ENCODE measurements around the gene TOMM20.
"Not testable (repeated sequence)": the region's sequence is repeated elsewhere in the genome, so short reads cannot be mapped to it uniquely, and the experiment has no call there.

TOMM20 gene

DNA sequence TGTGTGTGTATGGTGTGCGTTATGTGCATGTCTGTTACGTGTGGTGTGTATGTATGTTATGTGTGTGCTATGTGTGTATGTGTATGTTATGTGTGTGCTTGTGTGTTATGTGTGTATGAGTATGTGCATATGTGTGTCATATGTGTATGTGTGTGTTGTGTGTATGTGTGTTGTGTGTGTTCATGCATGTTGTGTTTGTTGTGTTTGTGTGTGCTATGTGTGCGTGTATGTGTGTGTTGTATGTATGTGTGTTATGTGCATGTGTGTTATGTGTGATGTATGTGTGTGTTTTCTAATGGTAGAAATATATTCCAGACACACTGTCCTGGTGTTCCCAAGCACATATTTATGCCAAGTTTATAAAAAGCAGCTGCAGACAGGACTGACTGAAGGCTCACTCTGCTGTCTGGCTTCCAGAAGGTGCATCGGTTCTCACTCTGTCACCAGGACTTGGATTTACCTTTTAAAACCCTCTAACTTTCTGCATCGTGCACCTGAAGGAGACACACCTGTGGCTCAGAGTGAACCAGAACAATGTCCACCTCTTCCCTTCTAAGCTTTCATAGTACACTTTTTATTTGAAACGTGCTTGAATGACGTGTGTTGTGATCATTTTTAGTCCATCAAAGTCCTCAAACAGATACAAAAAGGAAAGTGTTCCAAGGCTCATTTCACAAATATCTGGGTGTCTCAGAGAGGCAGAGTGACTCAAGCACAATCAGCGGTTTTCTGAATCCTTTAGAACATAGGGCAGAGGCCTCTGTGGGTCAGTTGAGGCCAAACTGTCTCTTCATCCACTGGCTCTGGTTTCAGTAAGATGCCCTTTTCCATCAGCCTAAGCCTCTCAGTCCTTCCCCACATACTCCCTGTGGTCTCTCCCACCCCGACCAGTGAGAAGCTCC is 49.9 kb downstream of the TOMM20 start:
- no peak for DNase-seq (ENCODE audit: low read depth)

DNA sequence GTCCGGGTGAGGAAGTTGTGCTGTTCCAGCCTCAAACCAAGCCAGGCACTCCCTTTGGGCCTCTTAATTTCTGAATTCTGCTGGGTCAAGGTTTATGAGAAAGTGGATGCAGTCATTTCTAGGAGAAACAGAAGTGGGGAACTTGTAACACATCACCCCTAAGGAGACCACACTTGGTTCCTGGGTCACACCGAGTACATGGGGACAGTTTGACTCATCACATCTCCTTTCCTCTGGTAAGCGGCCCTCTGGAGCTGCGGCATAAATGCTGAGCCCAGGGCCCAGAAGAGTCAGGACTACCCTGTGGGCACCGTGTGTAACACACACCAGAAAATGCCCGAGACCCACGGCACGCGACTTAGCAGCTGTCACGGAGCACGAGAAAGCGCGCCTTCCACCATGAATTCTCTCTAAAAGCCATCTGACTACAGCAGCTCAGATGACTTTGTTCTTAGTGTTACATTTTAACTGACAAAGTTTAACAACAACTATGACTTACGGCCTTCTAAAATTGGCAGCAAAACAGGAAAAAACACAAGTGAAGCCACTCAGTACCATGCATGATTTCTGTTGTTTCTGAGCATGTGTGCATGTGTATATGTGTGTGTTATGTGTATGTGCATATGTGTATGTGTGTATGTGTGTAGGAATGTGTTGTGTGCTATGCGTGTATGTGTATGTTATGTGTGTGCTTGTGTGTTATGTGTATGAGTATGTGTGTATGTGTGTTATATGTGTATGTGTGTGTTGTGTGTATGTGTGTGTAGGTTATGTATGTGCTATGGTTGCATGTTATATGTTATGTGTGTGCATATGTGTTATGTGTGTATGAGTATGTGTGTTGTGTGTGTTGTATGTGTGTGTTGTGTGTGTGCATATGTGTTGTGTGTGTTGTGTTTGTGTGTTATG is 50.8 kb downstream of the TOMM20 start:
- DNase-seq (ENCODE audit: low read depth) = no peak

DNA sequence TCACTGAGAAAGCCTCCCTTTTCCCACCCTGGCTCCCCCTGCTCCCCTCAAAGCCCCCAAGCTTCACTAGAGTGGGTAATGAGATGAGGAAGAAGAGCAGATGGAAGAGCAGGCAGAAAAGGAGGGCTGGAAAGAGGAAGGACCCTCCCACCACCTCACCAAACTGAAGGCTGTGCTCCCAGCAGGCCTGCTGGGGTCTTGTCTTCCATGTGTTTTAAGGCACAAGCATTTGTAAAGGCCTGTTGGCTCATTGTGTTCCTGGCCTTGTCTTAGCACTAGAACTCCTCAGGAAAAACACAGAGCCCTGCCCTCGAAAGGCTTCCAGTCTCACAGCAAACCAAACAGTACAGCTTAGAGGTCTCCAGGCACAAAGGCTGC is 51.5 kb downstream of the TOMM20 start:
- DNase-seq (ENCODE audit: low read depth) = no peak

DNA sequence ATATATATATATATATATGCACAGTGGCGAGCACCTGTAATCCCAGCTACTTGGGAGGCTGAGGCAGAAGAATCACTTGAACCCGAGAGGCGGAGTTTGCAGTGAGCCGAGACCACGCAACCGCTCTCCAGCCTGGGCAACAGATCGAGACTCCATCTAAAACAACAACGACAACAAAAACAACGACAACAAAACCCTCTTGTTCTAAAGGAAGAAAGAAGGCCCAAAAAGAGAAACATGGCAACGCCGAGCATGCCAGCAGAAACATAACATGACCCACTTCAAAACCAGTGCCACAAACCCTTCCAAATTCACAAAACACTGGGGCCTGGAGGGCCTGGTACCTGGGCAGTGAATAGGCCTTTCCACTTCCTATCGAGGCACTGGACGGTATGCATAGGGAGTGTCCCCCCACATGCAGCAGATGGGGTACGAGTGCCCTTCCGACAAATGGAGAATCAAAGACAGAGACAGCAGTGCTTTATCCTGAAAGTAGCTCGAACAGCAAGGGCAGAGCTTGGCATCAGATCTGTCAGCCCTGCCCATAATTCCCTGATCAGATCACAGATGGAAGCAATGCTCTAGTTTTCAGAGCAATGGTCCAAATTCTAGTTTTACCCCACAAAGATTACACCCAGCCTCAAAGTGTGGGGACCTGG is 52.0 kb downstream of the TOMM20 start:
- no peak for DNase-seq (ENCODE audit: low read depth)

DNA sequence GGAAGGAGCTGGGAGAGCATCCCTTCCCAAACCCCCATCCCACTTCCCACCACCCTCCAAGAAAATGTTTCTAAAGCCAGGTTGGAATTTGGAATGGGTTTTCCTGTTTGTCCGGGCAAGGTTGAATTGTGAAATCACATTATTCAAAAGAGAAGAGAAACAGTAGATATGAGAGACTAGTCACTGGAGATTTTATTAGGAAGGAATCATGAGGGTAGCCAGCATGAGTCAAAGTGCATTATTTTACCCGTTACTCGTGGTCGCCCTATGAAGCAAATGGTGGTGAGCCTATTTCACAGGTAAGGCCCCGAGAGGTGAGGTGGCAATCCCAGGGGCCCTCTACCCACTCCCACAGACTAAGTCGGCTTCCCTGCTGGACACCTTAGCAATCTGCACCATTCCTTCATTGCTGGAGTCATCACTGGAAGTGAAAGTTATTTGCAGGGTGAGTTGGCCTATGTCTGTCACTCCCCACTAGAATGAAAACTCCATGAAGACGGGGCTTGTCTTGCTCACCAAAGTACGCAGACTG is 52.8 kb downstream of the TOMM20 start:
- no peak for DNase-seq (ENCODE audit: low read depth)

DNA sequence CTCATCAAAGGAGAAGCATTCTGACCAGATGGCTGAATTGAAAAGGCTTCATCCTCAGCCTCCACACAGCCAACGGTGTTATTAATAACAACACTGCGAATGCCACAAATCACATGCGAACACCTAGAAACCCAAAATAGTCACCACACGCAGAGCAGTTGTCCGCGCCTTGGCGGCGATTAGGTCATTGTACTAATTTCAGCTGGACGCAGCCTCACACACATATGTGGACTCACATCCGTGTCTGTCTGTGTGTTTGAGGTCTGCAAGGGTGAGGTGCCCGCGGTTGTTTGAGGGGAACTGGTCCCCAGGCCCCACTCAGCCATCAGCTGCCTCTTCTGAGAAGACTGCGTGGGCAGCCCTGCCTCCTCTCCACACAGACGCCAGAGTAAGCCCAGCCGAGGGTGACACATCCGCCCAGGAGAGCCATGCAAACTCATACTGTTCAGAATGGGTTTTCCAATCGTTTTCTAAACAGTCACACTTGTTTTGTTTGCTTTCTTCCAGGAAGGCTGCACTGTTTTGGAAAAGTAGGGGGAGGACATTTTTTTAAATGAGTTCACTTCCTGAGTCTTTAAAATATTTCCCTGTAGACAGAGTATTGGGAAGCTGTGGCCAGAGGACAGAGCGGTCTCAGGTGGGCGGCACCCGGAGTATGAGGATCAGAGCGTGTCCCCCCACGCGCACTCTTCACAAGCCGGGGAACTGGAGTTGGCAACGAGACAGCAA is 53.4 kb downstream of the TOMM20 start:
- DNase-seq (ENCODE audit: low read depth) = peak; percentile 38

DNA sequence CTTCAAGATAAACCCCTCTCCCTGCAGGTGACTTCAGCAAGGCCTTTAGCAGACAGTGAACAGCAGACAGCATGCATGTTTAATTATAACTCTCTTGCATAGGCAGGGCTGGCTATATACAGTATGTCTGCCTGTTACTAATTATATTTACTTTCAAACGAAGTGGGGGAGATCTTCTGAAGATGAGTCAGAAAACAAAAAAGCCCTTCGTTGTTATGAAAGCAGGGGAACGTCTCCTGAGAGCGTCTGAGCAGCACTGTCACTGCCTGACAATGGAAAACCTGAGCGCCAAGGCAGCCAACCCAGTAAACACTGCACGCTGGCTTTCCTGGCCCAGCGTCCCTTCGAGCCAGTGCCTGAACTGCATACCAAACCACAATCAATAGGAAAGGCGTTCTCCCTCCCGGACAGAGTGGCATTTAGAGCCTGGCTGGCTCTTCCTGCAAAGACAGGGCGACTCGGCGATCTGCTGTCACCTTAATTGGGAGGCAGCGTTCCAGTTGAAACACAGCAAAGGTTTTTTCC is 54.1 kb downstream of the TOMM20 start:
- DNase-seq (ENCODE audit: low read depth) = peak; percentile 17

DNA sequence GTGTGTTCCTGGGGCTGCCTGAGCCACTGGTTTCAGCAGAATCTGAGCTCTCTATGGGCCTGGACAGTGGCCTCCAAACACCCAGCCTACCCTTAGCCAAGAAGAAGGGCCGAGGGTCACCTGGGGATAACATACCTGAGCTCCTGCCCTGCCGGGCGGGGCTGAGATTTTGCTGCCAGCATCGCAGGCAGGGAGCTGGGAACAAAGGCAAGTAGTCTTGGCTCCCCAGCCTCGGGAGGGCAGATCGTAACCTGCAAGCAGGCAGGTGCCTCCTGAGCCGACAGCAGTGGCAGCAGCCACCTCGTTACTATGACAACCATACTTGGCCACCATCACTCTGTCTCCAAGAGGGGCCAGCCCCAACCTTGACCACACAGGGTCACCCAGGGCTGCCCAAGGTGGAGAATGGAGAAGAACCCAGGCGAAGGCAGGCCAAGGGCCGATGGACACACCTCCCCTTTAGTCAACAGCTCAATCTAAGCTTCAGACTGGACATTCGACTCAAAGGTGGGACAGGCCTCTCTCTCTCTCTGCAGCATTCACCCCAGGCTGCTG is 54.6 kb downstream of the TOMM20 start:
- DNase-seq (ENCODE audit: low read depth) = no peak

DNA sequence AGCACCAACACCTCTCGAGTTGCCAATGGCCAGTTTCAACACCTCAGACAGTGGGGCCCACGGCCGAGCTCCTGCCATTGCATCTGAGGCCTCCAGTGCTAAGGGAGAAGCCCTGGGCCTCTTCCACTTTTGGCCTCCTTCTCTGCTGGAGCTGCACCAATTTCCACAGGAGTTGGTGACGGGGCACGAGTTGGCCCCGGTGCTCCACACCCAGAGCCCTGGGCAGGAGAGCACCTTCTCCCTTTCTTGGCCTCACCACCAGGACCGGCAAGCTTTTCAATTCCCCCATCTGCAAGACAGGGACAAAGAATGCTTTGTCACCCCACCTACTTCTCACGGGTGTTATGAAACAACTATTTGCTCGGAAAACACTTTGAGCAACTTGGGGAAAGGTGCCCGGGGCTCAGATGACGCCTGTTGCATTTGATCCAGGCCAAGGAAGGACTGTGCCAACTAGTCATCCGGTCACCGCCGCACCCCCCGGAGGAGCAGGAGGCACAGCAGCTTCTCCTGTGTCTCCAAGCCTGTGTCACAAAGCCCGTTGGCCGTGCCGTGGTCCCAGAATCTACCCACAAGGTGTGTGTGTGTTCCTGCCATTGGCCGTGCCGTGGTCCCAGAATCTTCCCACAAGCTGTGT is 55.2 kb downstream of the TOMM20 start:
- DNase-seq (ENCODE audit: low read depth) = no peak

DNA sequence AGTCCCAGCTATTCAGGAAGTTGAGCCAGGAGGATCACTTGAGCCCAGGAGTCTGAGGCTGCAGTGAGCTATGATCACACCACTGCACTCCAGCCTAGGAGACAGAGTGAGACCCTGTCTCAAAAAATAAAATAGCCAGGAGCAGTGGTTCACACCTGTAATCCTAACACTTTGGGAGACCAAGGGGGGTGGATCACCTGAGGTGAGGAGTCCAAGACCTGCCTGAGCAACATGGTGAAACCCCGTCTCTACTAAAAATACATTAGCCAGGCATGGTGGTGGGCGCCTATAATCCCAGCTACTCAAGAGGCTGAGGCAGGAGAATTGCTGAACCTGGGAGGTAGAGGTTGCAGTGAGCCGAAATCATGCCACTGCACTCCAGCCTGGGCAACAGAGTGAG is 56.1 kb downstream of the TOMM20 start:
- not testable (repeated sequence) for DNase-seq (ENCODE audit: low read depth)

DNA sequence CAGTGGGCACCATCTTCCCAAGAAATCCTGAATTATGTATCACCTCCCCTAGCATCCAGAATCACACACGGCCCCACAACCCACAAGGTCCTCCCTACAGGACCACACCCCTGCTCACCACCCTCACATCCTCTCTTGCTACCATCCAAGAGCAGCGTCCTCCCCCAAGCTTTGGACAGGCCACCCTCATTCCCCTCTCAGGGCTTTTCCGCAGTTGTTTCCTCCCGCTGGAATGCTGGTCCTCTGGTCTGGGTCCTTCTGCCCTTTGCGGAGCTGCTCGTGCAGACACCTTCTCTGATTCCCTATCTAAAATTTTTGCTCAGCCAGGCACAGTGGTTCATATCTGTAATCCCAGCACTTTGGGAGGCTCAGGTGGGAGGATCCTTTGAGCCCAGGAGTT is 56.5 kb downstream of the TOMM20 start:
- no peak for DNase-seq (ENCODE audit: low read depth)

DNA sequence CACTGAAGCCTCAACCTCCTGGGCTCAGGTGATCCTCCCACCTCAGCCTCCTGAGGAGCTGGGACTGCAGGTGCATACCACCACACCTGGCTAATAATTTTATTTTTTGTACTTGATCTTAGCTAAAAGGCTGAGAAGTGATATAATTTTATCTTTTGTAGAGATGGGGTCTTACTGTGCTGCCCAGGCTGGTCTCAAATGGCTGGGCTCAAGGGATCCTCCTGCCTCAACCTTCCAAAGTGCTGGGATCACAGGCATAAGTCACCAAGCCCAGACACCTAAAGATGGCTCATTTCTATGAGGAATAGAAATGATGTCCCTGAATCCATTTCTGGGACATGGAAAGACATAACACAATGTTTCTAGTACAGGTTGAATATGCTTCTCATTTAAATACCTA is 57.8 kb downstream of the TOMM20 start:
- no peak for DNase-seq (ENCODE audit: low read depth)

DNA sequence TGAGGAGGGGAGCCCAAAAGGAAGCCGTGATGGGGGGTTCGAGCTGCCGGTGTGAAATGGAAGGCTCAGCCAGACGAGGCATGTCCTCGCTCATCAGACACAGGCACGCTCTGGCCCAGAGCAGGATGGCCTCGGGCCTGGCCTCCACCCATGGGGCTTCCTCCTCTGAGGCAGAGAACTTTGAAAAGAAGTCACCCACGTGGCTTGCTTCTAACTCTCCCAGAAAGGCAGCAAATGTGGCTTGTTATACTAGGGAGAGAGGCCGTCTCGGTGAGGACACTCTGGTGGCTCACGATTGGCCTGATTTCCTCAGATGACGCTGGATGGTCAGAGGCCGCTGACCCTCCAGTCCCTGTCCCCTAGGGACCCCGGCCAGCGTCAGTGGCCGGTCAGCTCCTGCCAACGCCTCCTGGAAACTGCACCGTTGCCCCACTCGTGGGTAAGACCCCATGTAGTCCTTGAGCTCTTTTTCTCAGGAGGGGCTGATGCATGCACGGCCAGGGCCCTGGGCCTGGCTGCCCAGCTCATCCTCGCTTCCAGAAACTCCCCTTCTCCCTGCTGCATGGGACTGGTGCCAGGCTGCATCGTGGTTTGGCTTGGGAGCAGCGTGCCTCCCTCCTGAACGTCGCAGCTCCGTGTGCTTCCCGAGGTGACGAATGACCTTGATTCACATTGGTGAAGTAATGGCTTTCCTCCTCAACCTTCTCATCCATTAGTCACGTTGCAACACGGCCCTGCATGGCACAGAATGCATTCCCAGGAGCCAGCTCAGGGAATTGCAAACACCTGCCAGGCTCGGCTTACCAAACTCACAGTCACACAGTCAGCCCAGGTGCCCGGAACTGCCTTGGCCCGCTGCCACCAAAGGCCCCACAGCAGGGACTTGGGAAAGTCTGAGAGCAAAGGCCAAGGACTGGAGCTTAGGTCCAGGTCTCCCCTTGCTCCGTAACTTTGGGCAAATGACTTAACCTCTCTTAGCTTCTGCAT is 58.8 kb downstream of the TOMM20 start:
- no peak for DNase-seq (ENCODE audit: low read depth)

DNA sequence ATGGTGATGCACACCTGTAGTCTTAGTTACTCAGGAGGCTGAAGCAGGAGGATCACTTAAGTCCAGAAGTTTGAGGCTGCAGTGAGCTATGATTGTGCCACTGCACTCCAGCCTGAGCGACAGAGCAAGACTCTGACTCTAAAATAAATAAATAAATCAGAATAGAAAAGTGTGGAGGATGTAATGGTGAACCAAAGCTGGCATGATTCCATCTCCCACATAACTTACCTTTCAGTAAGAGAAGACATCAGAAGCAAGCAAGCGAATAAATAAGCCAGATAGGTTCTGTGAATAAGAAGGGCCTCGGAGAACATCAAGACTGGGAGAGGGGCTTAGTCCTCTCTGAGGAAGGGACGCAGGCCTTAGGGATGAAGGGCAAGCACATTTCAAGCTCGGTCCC is 59.5 kb downstream of the TOMM20 start:
- DNase-seq (ENCODE audit: low read depth) = no peak

DNA sequence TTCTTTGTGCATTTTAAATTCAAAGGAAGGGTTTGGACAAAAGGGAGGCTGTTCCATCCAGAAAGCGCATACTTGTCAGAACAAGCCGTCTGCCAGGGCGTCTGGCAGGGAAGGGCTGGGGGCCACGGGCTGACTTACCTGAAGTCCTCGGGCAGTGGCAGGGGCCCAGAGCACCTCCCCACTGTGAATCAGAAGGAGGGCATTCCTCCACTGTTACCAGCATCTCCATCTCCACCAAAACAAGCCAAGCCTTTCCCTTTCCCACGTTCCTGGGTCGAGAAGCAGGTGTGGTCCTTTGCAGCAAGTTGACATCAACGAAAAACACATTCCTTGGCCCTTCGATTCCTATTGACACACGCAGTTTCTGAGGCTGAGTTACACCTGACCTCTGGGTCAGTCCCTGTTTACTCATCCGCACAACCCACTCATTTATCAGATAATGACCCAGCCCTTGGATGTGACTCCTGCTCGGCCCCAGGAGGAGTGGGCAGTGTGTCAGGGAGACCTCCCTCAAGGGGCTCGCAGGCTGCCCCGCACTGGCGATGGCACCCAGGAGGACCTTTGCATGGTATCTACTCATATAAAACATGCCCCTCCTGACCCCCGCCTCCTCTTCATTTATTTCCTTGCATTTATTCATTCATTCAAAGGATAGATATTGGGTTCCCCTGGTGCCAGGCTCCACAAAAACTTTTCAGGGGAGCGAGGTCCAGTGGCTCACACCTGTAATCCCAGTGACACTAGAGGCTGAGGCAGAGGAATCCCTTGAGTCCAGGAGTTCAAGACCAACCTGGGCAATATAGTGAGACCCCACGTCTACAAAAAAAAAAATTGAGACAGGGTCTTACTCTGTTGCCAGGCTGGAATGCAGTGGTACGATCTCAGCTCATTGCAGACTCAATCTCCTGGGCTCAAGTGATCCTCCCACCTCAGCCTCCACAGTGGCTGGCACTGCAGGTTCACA is 60.2 kb downstream of the TOMM20 start:
- no peak for DNase-seq (ENCODE audit: low read depth)

DNA sequence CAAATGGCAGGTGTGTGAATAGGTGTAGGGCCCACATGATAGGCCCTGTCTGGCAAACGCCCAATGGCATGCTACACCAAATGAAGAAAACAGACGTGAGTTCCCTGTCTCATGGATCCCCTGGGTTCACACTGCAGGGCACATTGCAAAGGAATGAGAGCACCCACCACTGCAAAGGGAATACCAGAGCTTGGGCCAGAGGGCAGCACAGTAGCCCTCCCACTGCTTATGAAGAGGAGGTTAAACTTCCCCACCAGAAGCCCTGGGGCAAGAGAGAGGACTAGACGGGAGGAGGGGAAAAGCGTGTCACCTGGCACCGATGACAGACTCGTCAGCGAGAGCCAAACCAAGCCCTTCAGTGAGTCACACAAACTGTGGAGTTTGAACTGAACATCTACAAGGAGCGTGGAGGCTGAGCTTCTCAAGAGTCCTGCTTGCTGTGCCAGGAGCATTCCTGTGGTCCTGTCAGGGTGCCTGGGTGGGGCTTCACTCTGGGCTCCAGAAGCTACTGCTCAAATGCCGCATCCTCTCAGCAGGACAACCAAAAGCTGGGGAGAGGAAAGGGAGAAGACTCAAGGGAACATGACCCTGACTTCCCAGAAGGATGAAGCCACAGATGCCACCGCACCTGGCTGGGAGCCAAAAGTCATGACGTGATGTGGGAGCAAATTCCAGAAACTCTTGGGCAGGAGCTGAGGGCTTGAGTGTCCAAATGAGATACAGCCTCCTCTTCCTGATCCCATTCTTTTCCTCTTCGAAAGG is 61.1 kb downstream of the TOMM20 start:
- DNase-seq (ENCODE audit: low read depth) = no peak

DNA sequence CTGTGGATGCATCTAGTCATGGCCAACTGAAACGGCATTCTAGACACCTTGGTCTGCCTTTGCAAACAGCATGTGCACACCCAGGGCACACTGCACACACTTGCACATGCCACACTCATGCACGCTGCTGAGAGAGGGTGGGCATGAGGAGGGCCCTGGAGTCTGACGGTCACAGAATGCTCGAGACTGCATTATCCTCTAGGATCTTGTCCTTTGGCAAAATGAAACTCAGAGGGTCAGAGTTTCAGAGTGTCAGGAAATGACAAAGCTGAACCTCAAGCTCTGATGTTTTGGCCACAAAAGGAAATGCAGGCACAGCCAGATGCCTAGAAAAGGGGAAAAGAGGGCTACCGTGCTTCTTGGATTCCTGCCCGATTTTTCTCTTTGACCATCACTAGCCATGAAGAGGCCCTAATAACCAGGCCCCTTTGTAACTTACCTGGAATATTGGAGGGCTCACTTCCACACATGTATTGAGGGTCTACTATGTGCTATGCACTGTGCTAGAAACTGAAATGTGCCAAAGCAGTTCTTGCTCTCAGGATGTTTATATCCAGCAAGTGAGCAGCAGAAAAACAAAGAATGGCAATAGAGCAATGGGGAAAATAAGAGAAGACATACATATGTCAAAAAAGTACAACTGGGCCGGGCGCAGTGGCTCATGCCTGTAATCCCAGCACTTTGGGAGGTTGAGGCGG is 65.4 kb downstream of the TOMM20 start:
- DNase-seq (ENCODE audit: low read depth) = no peak
